Prostate gland (tissue), 2 donors: ENCODE measurements around the gene YTHDC1.

Experiments used
- CTCF ChIP-seq, 4 experiments: fragments of 200-600 bp in 2 of 4; fragments of 450-650 bp in 2 of 4; sonication (generic) in 2 of 4; IDR thresholded peaks; 1 replicate in 3 of 4; 2 replicates in 1 of 4; pipeline ENCODE4 v1.5.1; 2016 to 2019; ENCODE audit warnings: antibody characterized with exemption in 4 of 4, mild to moderate bottlenecking in 2 of 4, moderate library complexity in 2 of 4
- POLR2A ChIP-seq: fragments of 450-650 bp; IDR thresholded peaks from one replicate; pipeline ENCODE4 v1.6.1; 2016; ENCODE audit warnings: antibody characterized with exemption, mild to moderate bottlenecking
- POLR2AphosphoS5 ChIP-seq: sonication (generic); formaldehyde crosslinking; IDR thresholded peaks from one replicate; pipeline ENCODE4 v1.6.1; 2017; ENCODE audit warnings: antibody characterized with exemption

- TF ChIP-seq CTCF (IDR thresholded peaks at IDR 0.05) (no peak), POLR2A (no peak), POLR2AphosphoS5 (no peak)
Measured at GRCh38 chr4:68369142-68369805, 19.4 kb upstream of the YTHDC1 start.
